Panc1 (cell line): ENCODE data around the gene KDM2B. TPM values are rescaled to one million over a fixed set of nuclear protein-coding genes. Genes with fewer than 3 reads are reported as not detected.

Source experiments
- ATAC-seq: fragments of 200-7000 bp; cut with Tn5 transposase; 2 replicates; pipeline ENCODE4 v1.9.1; 2020; ENCODE audit warnings: mild to moderate bottlenecking, moderate library complexity
- BruUV-seq: library from RNA; stranded (reverse); fragments of 400-500 nt; replicated peaks from 2 replicates; lab custom pipeline; 2021; lab: Mats Ljungman, UMichigan
- CTCF ChIA-PET: fragments of 300-600 bp; sonication (Branson Sonifier 250); formaldehyde crosslinking; loops from one replicate; lab custom pipeline; 2022; ENCODE audit warnings: antibody characterized with exemption; lab: Charles Lee
- POLR2A ChIA-PET: fragments of 300-600 bp; sonication (Branson Sonifier 250); formaldehyde crosslinking; loops from one replicate; lab custom pipeline; 2022; ENCODE audit warnings: antibody characterized with exemption; lab: Charles Lee
- DNase-seq: peaks from one replicate; pipeline ENCODE4 v3.0.0-alpha.2; 2010; ENCODE audit warnings: low read depth, low spot score
- H3K27ac ChIP-seq: 2 replicates; pipeline ENCODE4 v1.5.1; 2011; ENCODE audit warnings: mild to moderate bottlenecking, low read length, inconsistent platforms
- H3K27me3 ChIP-seq: fragments of 200-500 bp; sonication (Bioruptor generic); 2 replicates; pipeline ENCODE4 v1.6.0; 2014; ENCODE audit warnings: low read length, inconsistent platforms; ENCODE audit not compliant: control insufficient read depth, insufficient read depth
- H3K36me3 ChIP-seq: fragments of 200-500 bp; sonication (Bioruptor generic); 2 replicates; pipeline ENCODE4 v1.5.1; 2014; ENCODE audit warnings: inconsistent platforms, mild to moderate bottlenecking, low read length, moderate library complexity; ENCODE audit not compliant: control insufficient read depth, insufficient read depth
- H3K4me1 ChIP-seq: 2 replicates; pipeline ENCODE4 v1.5.1; 2011; ENCODE audit warnings: inconsistent platforms, mild to moderate bottlenecking, low read length, moderate library complexity; ENCODE audit not compliant: control insufficient read depth, insufficient read depth
- H3K4me3 ChIP-seq, 2 experiments: 2 replicates each; pipeline ENCODE4 v1.5.1; 2011 to 2012; ENCODE audit warnings: low read depth in 2 of 2, low read length in 2 of 2, mild to moderate bottlenecking in 2 of 2, inconsistent platforms in 1 of 2, moderate library complexity in 1 of 2
- H3K9me3 ChIP-seq: fragments of 200-500 bp; sonication (Bioruptor generic); 2 replicates; pipeline ENCODE4 v1.5.1; 2014; ENCODE audit warnings: low read depth, mild to moderate bottlenecking, inconsistent platforms, low read length, moderate library complexity; ENCODE audit not compliant: control insufficient read depth, insufficient read depth
- CTCF ChIP-seq: fragments of 450-650 bp; IDR thresholded peaks from 2 replicates; pipeline ENCODE4 v1.5.1; 2017; ENCODE audit warnings: mild to moderate bottlenecking
- POLR2AphosphoS5 ChIP-seq: IDR thresholded peaks from 2 replicates; pipeline ENCODE4 v1.6.1; 2012; ENCODE audit warnings: mild to moderate bottlenecking, low read depth, low read length, moderate library complexity
- REST ChIP-seq, 2 experiments: IDR thresholded peaks; 2 replicates each; pipeline ENCODE4 v1.6.1; 2011 to 2012; ENCODE audit warnings: low read depth in 2 of 2, control low read depth in 1 of 2, low read length in 1 of 2, mild to moderate bottlenecking in 1 of 2, moderate library complexity in 1 of 2; ENCODE audit not compliant: insufficient read depth in 1 of 2
- SIN3A ChIP-seq: IDR thresholded peaks from 2 replicates; pipeline ENCODE4 v1.6.1; 2012; ENCODE audit warnings: low read depth, mild to moderate bottlenecking, low read length, moderate library complexity, borderline replicate concordance; ENCODE audit not compliant: insufficient read depth
- TCF7L2 ChIP-seq: IDR thresholded peaks from 2 replicates; pipeline ENCODE4 v1.6.1; 2011; ENCODE audit warnings: mild to moderate bottlenecking, low read depth, low read length, inconsistent platforms
- in situ Hi-C: cut with HindIII; loops from 2 replicates; pipeline ENCODE4 v1.10.0; 2016; ENCODE audit warnings: low sequenced_read_pairs, low pct_unique_long_range_greater_than_20kb
- intact Hi-C: fragments of 100-400 bp; cut with micrococcal nuclease; formaldehyde crosslinking; loops from one replicate; pipeline ENCODE4 v1.10.0; 2022; ENCODE audit not compliant: unreplicated experiment
- total RNA-seq: library from RNA; stranded (reverse); gene quantifications from one replicate; pipeline ENCODE4 v1.2.1, GENCODE V29; 2021; ENCODE audit not compliant: unreplicated experiment

Gene KDM2B
- total RNA-seq, 1 experiment from 2014 or later: 27.5 TPM

GRCh38 chr12:121568971-121569751 lies 11.7 kb downstream of the KDM2B start:
- ATAC-seq: peak; percentile 83
- ChIA-PET CTCF (no interaction called here), POLR2A (no interaction called here)
- no TSS peak for BruUV-seq
- DNase-seq: no peak
- Histone ChIP-seq H3K27me3 (no peaks in the 10 kb centered on the region), H3K9me3 (no peaks in the 10 kb centered on the region), H3K36me3 (no peaks in the 10 kb centered on the region), H3K27ac (no peak overlapping the region), H3K4me1 (no peaks in the 10 kb centered on the region), H3K4me3 (no peak overlapping the region)
- TF ChIP-seq SIN3A: no peak
- no peak for TF ChIP-seq CTCF
- no peak for TF ChIP-seq TCF7L2
- no peak for TF ChIP-seq POLR2AphosphoS5
- TF ChIP-seq REST (IDR thresholded peaks at IDR 0.05; ENCODE audit: insufficient read depth in 1 of 2, low read depth in 2 of 2, low read length in 1 of 2): no peak
- in situ Hi-C loops: no loop called here
- intact Hi-C loops: no loop called here

GRCh38 chr12:121568518-121568917 lies 12.3 kb downstream of the KDM2B start:
- intact Hi-C loops: no loop called here

More at GRCh38 chr12:121568518-121568917, 12.3 kb downstream of the KDM2B start:
- Histone ChIP-seq H3K36me3 (no peaks in the 10 kb centered on the region), H3K4me1 (no peaks in the 10 kb centered on the region), H3K27ac (no peak overlapping the region), H3K9me3 (no peaks in the 10 kb centered on the region), H3K4me3 (no peak overlapping the region), H3K27me3 (no peaks in the 10 kb centered on the region)
- ATAC-seq: no peak
- ChIA-PET CTCF (no interaction called here), POLR2A (no interaction called here)
- no TSS peak for BruUV-seq
- no peak for TF ChIP-seq CTCF
- TF ChIP-seq POLR2AphosphoS5: no peak
- TF ChIP-seq SIN3A: no peak
- TF ChIP-seq TCF7L2: no peak
- TF ChIP-seq REST (IDR thresholded peaks at IDR 0.05; ENCODE audit: insufficient read depth in 1 of 2, low read depth in 2 of 2, low read length in 1 of 2): no peak
- in situ Hi-C loops: no loop called here
- DNase-seq: no peak
